Neural progenitor cell (in vitro differentiated cells): ENCODE data around the gene MYBL2. TPM values are rescaled to one million over a fixed set of nuclear protein-coding genes. Genes with fewer than 3 reads are reported as not detected.

Source experiments
- DNase-seq: peaks from one replicate; pipeline ENCODE4 v3.0.0-alpha.2; 2016; ENCODE audit warnings: low spot score
- H2AFZ ChIP-seq: fragments of 200-600 bp; sonication (generic); replicated peaks from 2 replicates; pipeline ENCODE4 v1.6.1; 2016; ENCODE audit warnings: antibody characterized with exemption
- H3F3A ChIP-seq: fragments of 200-600 bp; sonication (generic); 2 replicates; pipeline ENCODE4 v1.6.1; 2016; ENCODE audit warnings: antibody characterized with exemption, low read depth
- H3K27ac ChIP-seq: fragments of 200-600 bp; sonication (generic); 2 replicates; pipeline ENCODE4 v1.5.1; 2016; ENCODE audit warnings: mild to moderate bottlenecking
- H3K27me3 ChIP-seq: fragments of 200-600 bp; sonication (generic); 2 replicates; pipeline ENCODE4 v1.6.1; 2016; ENCODE audit warnings: mild to moderate bottlenecking, moderate library complexity
- H3K36me3 ChIP-seq: fragments of 200-600 bp; sonication (generic); 2 replicates; pipeline ENCODE4 v1.5.1; 2016
- H3K4me1 ChIP-seq: fragments of 200-600 bp; sonication (generic); 2 replicates; pipeline ENCODE4 v1.6.1; 2016; ENCODE audit warnings: mixed run types
- H3K4me2 ChIP-seq: fragments of 200-600 bp; sonication (generic); 2 replicates; pipeline ENCODE4 v1.6.1; 2016
- H3K4me3 ChIP-seq: fragments of 200-600 bp; sonication (generic); 2 replicates; pipeline ENCODE4 v1.5.1; 2016
- H3K79me2 ChIP-seq: fragments of 200-600 bp; sonication (generic); 2 replicates; pipeline ENCODE4 v1.6.1; 2016; ENCODE audit warnings: low read depth
- H3K9ac ChIP-seq: fragments of 200-600 bp; sonication (generic); 2 replicates; pipeline ENCODE4 v1.6.1; 2016
- H3K9me3 ChIP-seq: fragments of 200-600 bp; sonication (generic); 2 replicates; pipeline ENCODE4 v1.5.1; 2016; ENCODE audit warnings: low read depth
- H4K20me1 ChIP-seq: fragments of 200-600 bp; sonication (generic); 2 replicates; pipeline ENCODE4 v1.6.1; 2016; ENCODE audit warnings: low read depth
- H3K27ac Mint-ChIP-seq: 3 replicates; pipeline ENCODE4 v1.8.0; 2021; ENCODE audit warnings: mixed read lengths
- H3K27me3 Mint-ChIP-seq: 2 replicates; pipeline ENCODE4 v1.8.0; 2022; ENCODE audit warnings: low read depth, mild to moderate bottlenecking, inconsistent platforms, moderate library complexity, mixed read lengths; ENCODE audit not compliant: insufficient read depth
- H3K36me3 Mint-ChIP-seq: 3 replicates; pipeline ENCODE4 v1.8.0; 2021; ENCODE audit warnings: mixed read lengths
- H3K4me1 Mint-ChIP-seq: 3 replicates; pipeline ENCODE4 v1.8.0; 2021; ENCODE audit warnings: mixed read lengths
- H3K4me3 Mint-ChIP-seq: 3 replicates; pipeline ENCODE4 v1.8.0; 2021; ENCODE audit warnings: mild to moderate bottlenecking, moderate library complexity, mixed read lengths
- H3K9me3 Mint-ChIP-seq: 3 replicates; pipeline ENCODE4 v1.8.0; 2020; ENCODE audit warnings: mixed read lengths
- EZH2 ChIP-seq: fragments of 200-600 bp; sonication (generic); IDR thresholded peaks from 2 replicates; pipeline ENCODE4 v1.6.1; 2017; ENCODE audit warnings: antibody characterized with exemption, mild to moderate bottlenecking, moderate library complexity
- EZH2phosphoT487 ChIP-seq: fragments of 200-600 bp; sonication (generic); IDR thresholded peaks from 2 replicates; pipeline ENCODE4 v1.6.1; 2017; ENCODE audit warnings: antibody characterized with exemption
- total RNA-seq: library from RNA; depleted of rRNA; stranded (reverse); fragments of >200 nt; gene quantifications from 2 replicates; pipeline ENCODE4 v1.2.3, GENCODE V29; 2015; ENCODE audit warnings: low replicate concordance
- TF ChIP-seq, protein P1 (sequence below): fragments of 200-600 bp; sonication (generic); IDR thresholded peaks from 2 replicates; pipeline ENCODE4 v1.5.1; 2017; ENCODE audit warnings: antibody characterized with exemption, mild to moderate bottlenecking

The MYBL2 gene
- total RNA-seq, 1 donor from 2014 or later, result 28.8 TPM

DNA sequence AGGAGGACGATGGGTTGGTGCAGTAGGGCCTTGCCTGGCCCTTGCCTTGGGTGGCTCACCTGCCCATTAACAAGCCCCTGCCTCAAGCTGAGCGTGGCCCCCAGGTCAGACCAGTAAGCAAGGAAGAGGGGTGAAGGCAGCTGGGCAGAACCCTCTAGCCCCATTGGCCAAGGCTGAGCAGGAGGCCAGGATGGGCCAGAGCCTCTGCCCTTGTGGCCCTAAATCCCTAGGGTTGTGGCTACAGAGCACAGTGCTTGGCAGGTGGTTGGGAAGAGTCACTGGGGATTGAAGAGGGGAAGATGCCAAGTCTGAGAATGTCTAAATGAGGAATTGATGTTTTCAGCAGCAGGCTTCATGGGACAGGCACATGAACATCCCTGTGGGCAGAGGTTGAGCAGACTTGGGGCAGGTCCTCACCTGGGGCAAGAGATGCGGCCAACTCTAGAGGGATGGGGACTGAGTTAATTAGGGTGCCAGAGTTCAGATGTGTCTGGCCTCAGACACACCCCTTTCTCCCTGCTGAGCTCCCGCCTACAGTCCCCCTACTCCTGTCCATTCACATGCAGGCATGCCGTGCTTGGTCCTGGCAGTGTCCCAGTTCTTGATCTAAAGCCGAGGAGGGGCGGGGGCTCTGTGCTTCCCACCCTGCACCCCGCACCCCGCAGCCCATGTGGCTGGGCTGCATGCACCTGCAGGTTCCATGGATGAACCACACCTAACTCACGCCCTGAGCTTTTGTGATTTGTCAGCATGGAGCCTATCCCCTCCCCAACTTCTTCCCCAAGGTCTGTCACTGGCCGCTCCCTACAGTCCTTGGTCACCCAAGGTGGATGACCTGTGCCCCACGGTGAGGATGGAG lies 50.1 kb downstream of the MYBL2 start:
- no peak overlapping the region for H3K27ac Mint-ChIP-seq
- no peaks in the 10 kb centered on the region for H3K9me3 ChIP-seq
- H3K4me1 Mint-ChIP-seq, result no peaks in the 10 kb centered on the region
- no peaks in the 10 kb centered on the region for H3K79me2 ChIP-seq
- DNase-seq, result no peak
- no peak overlapping the region for H2AFZ ChIP-seq
- no peaks in the 10 kb centered on the region for H3K27me3 Mint-ChIP-seq
- H3K27ac ChIP-seq, result no peak overlapping the region
- no peak overlapping the region for H3K9ac ChIP-seq
- no peak overlapping the region for H3K4me3 ChIP-seq
- no peaks in the 10 kb centered on the region for H3K36me3 ChIP-seq
- no peaks in the 10 kb centered on the region for H3K27me3 ChIP-seq
- H3K4me3 Mint-ChIP-seq, result no peak overlapping the region
- TF ChIP-seq EZH2 (no peak), EZH2phosphoT487 (no peak)
- TF ChIP-seq, protein P1, sequence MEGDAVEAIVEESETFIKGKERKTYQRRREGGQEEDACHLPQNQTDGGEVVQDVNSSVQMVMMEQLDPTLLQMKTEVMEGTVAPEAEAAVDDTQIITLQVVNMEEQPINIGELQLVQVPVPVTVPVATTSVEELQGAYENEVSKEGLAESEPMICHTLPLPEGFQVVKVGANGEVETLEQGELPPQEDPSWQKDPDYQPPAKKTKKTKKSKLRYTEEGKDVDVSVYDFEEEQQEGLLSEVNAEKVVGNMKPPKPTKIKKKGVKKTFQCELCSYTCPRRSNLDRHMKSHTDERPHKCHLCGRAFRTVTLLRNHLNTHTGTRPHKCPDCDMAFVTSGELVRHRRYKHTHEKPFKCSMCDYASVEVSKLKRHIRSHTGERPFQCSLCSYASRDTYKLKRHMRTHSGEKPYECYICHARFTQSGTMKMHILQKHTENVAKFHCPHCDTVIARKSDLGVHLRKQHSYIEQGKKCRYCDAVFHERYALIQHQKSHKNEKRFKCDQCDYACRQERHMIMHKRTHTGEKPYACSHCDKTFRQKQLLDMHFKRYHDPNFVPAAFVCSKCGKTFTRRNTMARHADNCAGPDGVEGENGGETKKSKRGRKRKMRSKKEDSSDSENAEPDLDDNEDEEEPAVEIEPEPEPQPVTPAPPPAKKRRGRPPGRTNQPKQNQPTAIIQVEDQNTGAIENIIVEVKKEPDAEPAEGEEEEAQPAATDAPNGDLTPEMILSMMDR, result no peak
- H3F3A ChIP-seq, result no peaks in the 10 kb centered on the region
- no peak overlapping the region for H3K4me2 ChIP-seq
- peaks cover 14% of the 10 kb centered on the region for H3K36me3 Mint-ChIP-seq
- H4K20me1 ChIP-seq, result no peaks in the 10 kb centered on the region
- H3K4me1 ChIP-seq, result peaks cover 12% of the 10 kb centered on the region
- peaks cover 4% of the 10 kb centered on the region for H3K9me3 Mint-ChIP-seq

DNA sequence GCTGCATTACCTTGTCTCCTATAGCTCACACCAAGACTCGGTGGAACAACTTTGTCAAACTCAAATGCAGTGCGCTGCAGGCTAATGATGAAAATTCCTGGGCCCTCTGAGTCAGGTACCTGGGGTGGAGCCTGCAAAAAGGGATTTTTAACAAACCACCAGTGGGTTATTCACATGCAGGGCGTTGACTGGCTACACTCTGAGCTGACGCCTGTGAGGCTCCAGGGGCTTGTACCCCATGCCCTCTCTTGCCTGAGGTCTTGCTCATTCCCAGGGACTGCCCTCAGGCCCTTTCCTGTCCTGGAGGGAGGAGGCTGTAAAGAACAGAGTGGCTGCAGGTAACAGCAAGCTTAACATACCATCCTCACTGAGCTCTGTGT lies 50.7 kb downstream of the MYBL2 start:
- peaks cover 4% of the 10 kb centered on the region for H3K9me3 Mint-ChIP-seq
- no peaks in the 10 kb centered on the region for H3K4me1 Mint-ChIP-seq
- H3K27ac ChIP-seq, result no peak overlapping the region
- TF ChIP-seq, protein P1, result no peak
- TF ChIP-seq EZH2phosphoT487, result no peak
- TF ChIP-seq EZH2, result no peak
- no peaks in the 10 kb centered on the region for H3K27me3 Mint-ChIP-seq
- no peak overlapping the region for H3K4me3 Mint-ChIP-seq
- no peak overlapping the region for H3K4me2 ChIP-seq
- H3K36me3 Mint-ChIP-seq, result peaks cover 14% of the 10 kb centered on the region
- H3F3A ChIP-seq, result no peaks in the 10 kb centered on the region
- no peaks in the 10 kb centered on the region for H3K36me3 ChIP-seq
- no peaks in the 10 kb centered on the region for H3K9me3 ChIP-seq
- peaks cover 12% of the 10 kb centered on the region for H3K4me1 ChIP-seq
- H3K9ac ChIP-seq, result no peak overlapping the region
- no peak overlapping the region for H2AFZ ChIP-seq
- H3K27ac Mint-ChIP-seq, result no peak overlapping the region
- no peak for DNase-seq
- no peaks in the 10 kb centered on the region for H3K27me3 ChIP-seq
- H3K4me3 ChIP-seq, result no peak overlapping the region
- no peaks in the 10 kb centered on the region for H3K79me2 ChIP-seq
- H4K20me1 ChIP-seq, result no peaks in the 10 kb centered on the region

DNA sequence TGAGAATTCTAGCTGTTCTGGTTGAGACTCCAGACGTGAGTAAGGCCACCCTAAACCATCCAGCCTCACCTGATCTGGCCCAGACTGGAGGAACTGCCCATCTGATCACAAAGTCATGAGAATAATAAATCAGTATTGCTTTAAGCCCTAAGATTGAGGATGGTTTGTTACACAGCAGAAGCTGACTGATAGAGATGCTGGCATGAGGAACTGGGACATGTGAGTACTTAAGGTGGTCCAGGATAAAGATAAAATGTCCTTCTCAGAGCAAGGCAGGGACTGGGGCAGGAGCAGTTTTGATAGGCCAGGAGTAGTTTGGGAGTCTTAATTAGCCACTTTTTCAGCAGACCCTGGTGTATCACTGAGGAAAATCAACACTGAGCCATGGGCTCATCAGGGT lies 53.1 kb downstream of the MYBL2 start:
- H3K4me2 ChIP-seq, result no peak overlapping the region
- no peak overlapping the region for H3K4me3 Mint-ChIP-seq
- H4K20me1 ChIP-seq, result no peaks in the 10 kb centered on the region
- TF ChIP-seq, protein P1, result no peak
- TF ChIP-seq EZH2phosphoT487 (no peak), EZH2 (no peak)
- no peak for DNase-seq
- H3K9me3 Mint-ChIP-seq, result peaks cover 4% of the 10 kb centered on the region
- H3K79me2 ChIP-seq, result no peaks in the 10 kb centered on the region
- peaks cover 11% of the 10 kb centered on the region for H3K36me3 Mint-ChIP-seq
- no peaks in the 10 kb centered on the region for H3K4me1 Mint-ChIP-seq
- H3K27me3 ChIP-seq, result no peaks in the 10 kb centered on the region
- no peaks in the 10 kb centered on the region for H3K36me3 ChIP-seq
- H3K27me3 Mint-ChIP-seq, result no peaks in the 10 kb centered on the region
- H2AFZ ChIP-seq, result no peak overlapping the region
- H3K9me3 ChIP-seq, result no peaks in the 10 kb centered on the region
- no peak overlapping the region for H3K9ac ChIP-seq
- H3K27ac ChIP-seq, result no peak overlapping the region
- H3F3A ChIP-seq, result no peaks in the 10 kb centered on the region
- no peak overlapping the region for H3K27ac Mint-ChIP-seq
- no peak overlapping the region for H3K4me3 ChIP-seq
- peaks cover 12% of the 10 kb centered on the region for H3K4me1 ChIP-seq
